ENCODE data around the gene TMEM107.
"Not testable (repeated sequence)": the region's sequence is repeated elsewhere in the genome, so short reads cannot be mapped to it uniquely, and the experiment has no call there.

The TMEM107 gene

GRCh38 chr17:8176197-8176940, at the start of gene TMEM107:
TSS of gene TMEM107 (minus strand) at chr17:8176380. CDS start at chr17:8176286, 94 bp downstream.
- DNase-seq (ENCODE audit: low read depth), result peak; percentile 79

- DNase-seq (ENCODE audit: low read depth), result no peak
Measured at GRCh38 chr17:8224891-8225812, 49.0 kb upstream of the TMEM107 start.

- DNase-seq (ENCODE audit: low read depth), result peak; percentile 52
Measured at GRCh38 chr17:8223356-8224126, 47.4 kb upstream of the TMEM107 start.

GRCh38 chr17:8222630-8223355, 46.6 kb upstream of the TMEM107 start:
- DNase-seq (ENCODE audit: low read depth), result peak; percentile 94

GRCh38 chr17:8222380-8222629, 46.1 kb upstream of the TMEM107 start:
- DNase-seq (ENCODE audit: low read depth), result peak; percentile 85

- DNase-seq (ENCODE audit: low read depth), result no peak
Measured at GRCh38 chr17:8221663-8222379, 45.6 kb upstream of the TMEM107 start.

GRCh38 chr17:8220783-8221662, 44.8 kb upstream of the TMEM107 start:
- DNase-seq (ENCODE audit: low read depth), result peak; percentile 92

GRCh38 chr17:8214000-8214399, 37.8 kb upstream of the TMEM107 start:
- not testable (repeated sequence) for DNase-seq (ENCODE audit: low read depth)

- peak; percentile 50 for DNase-seq (ENCODE audit: low read depth)
Measured at GRCh38 chr17:8212312-8213180, 36.4 kb upstream of the TMEM107 start.

GRCh38 chr17:8210761-8211458, 34.7 kb upstream of the TMEM107 start:
- no peak for DNase-seq (ENCODE audit: low read depth)

- DNase-seq (ENCODE audit: low read depth), result peak; percentile 97
Measured at GRCh38 chr17:8209907-8210760, 34.0 kb upstream of the TMEM107 start, which contains the start of gene AURKB. TSS of gene AURKB (minus strand) at chr17:8210575. CDS start at chr17:8210224, 351 bp downstream.

- DNase-seq (ENCODE audit: low read depth), result no peak
Measured at GRCh38 chr17:8206536-8206935, 30.4 kb upstream of the TMEM107 start.

GRCh38 chr17:8204761-8205555, 28.8 kb upstream of the TMEM107 start:
- no peak for DNase-seq (ENCODE audit: low read depth)

- DNase-seq (ENCODE audit: low read depth), result peak; percentile 95
Measured at GRCh38 chr17:8192070-8192815, 16.1 kb upstream of the TMEM107 start.

- DNase-seq (ENCODE audit: low read depth), result no peak
Measured at GRCh38 chr17:8190506-8190905, 14.3 kb upstream of the TMEM107 start.
